NCI-H146 treated with DMSO at 0.1 percent for 48 hours (cell line): ENCODE data around the gene PWWP2A.
A peak's percentile ranks its signal among the peaks of the same experiment; 100 is the strongest.
"Not testable (repeated sequence)": the region's sequence is repeated elsewhere in the genome, so short reads cannot be mapped to it uniquely, and the experiment has no call there.

Source experiments
- DNase-seq: peaks from one replicate; lab custom pipeline; 2025; ENCODE audit not compliant: unreplicated experiment; lab: John Stamatoyannopoulos, UW

The PWWP2A gene, protein sequence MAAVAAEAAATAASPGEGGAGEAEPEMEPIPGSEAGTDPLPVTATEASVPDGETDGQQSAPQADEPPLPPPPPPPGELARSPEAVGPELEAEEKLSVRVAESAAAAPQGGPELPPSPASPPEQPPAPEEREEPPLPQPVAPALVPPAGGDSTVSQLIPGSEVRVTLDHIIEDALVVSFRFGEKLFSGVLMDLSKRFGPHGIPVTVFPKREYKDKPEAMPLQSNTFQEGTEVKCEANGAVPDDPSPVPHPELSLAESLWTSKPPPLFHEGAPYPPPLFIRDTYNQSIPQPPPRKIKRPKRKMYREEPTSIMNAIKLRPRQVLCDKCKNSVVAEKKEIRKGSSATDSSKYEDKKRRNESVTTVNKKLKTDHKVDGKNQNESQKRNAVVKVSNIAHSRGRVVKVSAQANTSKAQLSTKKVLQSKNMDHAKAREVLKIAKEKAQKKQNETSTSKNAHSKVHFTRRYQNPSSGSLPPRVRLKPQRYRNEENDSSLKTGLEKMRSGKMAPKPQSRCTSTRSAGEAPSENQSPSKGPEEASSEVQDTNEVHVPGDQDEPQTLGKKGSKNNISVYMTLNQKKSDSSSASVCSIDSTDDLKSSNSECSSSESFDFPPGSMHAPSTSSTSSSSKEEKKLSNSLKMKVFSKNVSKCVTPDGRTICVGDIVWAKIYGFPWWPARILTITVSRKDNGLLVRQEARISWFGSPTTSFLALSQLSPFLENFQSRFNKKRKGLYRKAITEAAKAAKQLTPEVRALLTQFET

GRCh38 chr5:160119142-160119904 lies at the start of gene PWWP2A:
TSS of gene PWWP2A (minus strand) at chr5:160119450. CDS start at chr5:160119388, 62 bp downstream.
- peak; percentile 96 for DNase-seq

GRCh38 chr5:160167624-160168165 lies 48.4 kb upstream of the PWWP2A start:
- no peak for DNase-seq

- DNase-seq: no peak
These were observed 47.8 kb upstream of the PWWP2A start for GRCh38 chr5:160166973-160167623.

GRCh38 chr5:160166069-160166972 lies 47.1 kb upstream of the PWWP2A start:
- DNase-seq: no peak

DNA sequence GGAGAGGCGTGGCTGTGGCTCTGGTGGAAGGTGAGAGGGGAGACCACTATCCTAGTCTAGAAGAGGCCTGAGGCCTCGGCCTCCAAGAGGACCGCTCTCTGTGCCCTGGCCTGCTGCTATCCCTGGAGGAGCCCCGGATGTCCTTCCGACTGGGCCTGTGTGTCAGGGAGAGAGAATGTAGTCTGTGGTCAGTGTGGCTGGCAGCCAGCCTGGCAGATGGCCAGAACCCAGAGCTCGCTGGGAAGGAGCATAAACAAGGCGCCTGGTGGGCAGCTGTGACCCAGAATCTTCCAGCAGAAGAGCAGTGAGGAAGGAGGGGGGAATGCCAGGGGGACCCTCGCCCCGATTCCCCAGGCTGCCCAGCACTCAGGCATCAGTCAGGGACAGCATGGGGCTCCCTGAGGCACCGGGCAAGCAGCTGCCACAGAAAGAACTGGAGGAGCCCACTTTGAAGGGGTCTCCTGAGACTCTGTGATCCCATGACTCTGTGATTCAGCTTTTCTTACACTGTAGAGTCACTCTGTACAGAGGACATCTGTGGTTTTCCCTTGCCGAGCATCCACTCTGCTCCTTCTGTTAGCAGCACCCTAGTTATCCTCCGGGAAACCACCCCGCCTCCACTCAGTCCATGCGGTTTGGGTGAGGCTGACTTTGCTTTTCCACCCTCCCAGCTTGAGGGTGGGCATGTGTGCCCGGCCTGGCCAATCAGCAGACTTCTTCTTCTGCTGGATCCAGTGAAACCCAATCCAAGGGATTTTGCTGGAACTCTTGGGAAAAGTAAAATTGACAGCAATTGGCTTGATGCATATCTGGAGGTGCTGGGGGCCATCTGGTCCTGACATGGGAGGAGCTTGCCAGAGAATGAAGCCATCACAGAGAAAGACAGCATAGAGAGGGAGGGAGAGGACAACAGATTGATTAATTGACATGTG lies 46.2 kb upstream of the PWWP2A start:
- DNase-seq: peak; percentile 63

DNA sequence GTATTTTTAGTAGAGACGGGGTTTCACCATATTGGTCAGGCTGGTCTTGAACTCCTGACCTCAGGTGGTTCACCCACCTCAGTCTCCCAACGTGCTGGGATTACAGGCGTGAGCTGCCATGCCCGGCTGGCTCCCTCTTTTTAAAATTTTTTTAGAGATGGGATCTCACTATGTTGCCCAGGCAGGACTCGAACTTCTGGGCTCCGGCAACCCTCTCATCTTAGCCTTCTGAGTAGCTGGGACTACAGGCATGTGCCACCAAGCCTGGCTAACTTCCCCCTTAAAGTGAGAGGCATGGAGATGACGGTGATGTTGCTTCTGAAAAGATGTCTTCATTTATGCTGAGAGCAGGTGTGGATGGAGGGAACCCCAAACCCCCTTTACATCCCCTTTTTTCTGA lies 43.7 kb upstream of the PWWP2A start:
- DNase-seq: no peak

GRCh38 chr5:160161626-160162025 lies 42.4 kb upstream of the PWWP2A start:
- DNase-seq: no peak

DNA sequence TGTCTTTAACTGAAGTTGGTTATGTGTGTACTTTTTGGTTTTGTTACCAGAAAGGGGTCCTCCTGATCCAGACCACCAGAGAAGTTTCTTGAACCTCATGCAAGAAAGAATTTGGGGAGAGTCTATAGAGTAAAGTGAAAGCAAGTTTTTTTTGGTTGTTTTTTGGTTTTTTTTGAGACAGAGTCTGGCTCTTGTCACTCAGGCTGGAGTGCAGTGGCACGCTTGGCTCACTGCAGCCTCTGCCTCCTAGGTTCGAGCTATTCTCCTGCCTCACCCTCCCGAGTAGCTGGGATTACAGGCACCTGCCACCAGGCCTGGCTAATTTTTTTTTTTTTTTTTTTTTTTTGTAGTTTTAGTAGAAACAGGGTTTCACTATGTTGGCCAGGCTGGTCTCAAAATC lies 41.6 kb upstream of the PWWP2A start:
- not testable (repeated sequence) for DNase-seq

DNA sequence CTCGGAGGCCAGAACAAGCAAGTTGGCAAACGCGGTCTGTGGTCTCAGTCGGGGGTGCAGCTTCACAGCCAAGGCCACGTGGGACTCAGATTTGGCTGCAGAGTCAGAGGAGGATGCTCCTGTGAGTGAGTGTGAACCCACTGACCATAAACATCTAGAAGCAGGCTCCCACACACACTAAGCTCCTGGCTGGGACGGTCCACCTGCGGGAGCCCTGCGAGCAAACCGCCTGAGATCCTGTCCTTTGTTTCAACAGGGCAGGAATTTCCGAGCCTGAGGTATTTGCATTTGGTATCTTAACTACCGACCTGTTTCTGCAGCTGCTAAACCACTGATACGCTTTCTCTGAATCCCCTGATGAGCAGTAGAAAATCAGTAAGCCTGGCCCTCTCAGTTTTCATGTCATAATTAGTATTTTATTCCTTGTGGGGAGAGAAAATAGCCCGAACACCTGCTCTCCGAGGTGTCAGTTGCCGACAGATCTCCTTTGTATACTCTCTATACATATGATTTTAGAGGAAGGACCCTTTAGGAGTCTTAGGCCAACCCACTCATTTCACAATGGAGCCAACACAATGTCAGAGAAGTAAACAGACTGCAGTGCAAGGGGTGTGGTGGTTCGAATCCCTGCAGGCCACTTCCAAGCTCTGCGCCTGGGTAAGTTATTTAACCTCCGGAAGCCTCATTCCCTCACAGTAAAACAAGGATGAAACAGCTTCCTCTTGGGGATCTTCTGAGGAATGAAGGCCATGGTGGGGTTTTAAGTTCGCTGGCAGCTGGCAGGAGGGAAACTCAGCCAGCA lies 40.9 kb upstream of the PWWP2A start:
- DNase-seq: peak; percentile 92

DNA sequence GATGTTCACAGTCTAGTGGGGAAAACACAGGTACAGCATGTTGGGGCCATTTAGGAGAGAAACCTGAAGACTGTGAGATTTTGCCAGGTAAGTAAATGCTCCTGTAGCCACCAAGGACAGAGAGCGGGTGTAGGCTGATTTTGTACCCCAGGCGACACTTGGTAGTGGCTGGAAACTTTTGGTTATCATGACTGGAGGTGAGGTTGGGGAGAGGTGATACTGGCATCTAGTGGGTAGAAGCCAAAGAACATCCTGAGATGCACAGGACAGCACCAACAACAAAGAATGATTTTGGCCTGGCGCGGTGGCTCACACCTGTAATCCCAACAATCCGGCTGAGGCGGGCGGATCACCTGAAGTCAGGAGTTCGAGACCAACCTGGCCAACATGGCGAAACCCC lies 38.8 kb upstream of the PWWP2A start:
- no peak for DNase-seq

DNA sequence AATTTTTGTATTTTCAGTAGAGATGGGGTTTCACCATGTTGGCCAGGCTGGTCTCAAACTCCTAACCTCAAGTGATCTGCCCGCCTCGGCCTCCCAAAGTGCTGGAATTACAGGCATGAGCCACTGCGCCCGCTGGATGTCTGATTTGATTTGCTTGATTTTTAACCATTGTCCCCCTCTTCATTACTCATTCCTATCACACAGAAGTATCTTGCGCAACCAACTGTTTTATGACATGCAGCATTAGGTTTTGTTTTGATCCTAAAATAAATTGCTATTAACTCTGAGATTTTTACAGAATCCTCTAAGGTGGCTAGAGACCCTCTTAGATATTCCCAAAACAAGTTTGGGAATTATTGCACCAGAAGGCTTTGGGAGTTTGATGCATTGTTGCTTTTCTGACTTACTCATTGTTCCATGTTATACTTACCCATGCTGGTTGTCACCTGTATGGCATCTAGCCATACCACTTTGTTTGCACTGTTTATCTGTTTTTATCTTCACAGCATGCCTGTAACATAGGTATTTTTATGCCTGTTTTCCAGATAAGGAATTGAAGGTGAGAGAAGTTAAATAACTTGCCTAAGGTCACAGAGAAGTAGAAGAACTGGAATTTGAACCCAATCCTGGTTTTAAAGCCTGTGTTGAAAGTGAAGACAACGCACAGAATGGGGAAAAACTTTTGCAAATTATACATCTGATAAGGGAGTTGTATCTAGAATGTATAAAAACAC lies 35.9 kb upstream of the PWWP2A start:
- no peak for DNase-seq

- DNase-seq: no peak
These were observed 33.7 kb upstream of the PWWP2A start for GRCh38 chr5:160152901-160153300.

DNA sequence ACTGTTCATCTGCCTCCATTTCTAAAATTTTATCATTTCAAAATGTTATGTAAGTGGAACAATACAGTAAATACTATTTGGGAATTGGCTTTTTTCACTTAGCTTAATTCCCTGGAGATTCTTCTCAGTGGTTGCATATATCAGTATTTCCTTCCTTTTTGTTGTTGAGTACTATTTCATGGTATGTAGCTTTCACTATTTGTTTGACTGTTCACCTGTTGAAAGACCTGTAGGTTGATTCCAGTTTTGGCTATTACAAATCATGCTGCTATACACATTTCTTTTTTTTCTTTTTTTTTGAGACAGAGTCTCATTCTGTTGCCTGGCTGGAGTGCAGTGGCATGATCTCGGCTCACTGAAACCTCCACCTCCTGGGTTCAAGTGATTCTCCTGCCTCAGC lies 33.0 kb upstream of the PWWP2A start:
- no peak for DNase-seq

DNA sequence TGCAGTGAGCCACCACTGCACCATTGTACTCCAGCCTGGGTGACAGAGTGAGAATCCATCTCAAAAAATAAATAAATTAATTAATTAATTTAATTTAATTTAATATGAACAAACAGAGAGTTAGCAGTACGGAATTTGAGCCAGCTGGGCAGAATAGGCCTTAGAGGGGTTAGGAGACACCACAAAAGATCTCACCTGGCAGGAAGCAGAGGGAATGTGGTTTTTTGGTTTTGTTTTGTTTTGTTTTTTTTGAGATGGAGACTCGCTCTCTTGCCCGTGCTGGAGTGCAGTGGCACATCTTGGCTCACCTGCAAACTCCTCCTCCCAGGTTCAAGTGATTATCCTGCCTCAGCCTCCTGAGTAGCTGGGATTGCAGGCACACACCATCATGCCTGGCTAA lies 31.8 kb upstream of the PWWP2A start:
- DNase-seq: no peak

DNA sequence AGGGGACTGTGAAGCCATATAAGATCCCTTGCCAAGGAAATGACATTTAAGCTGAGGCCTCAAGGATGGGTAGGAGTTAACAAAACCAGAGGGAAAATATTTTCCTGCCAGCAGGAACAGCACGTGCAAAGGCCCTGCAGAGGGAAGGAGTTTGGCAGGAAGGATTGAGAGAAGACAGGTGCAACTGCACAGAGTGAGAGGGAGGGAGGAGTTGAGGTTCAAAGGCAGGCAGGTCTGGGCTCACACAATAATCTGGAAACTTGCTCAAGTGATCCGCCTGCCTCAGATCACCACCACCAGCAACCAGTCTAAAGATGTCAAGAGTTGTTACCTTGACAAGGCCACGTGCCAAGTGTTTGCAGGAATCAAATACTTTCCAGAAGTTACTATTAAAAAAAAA lies 31.1 kb upstream of the PWWP2A start:
- DNase-seq: no peak

DNA sequence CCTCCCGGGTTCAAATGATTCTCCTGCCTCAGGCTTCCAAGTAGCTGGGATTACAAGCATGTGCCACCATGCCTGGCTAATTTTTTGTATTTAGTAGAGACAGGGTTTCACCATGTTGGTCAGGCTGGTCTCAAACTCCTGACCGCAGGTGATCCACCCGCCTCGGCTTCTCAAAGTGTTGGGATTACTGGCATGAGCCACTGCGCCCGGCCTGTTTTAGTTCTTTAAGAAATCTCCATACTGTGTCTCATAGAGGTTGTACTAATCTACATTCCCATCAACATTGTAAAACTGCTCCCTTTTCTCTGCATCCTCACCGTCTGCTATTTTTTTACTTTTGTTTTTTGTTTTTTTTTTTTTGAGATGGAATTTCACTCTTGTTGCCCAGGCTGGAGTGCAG lies 25.2 kb upstream of the PWWP2A start:
- DNase-seq: not testable (repeated sequence)

DNA sequence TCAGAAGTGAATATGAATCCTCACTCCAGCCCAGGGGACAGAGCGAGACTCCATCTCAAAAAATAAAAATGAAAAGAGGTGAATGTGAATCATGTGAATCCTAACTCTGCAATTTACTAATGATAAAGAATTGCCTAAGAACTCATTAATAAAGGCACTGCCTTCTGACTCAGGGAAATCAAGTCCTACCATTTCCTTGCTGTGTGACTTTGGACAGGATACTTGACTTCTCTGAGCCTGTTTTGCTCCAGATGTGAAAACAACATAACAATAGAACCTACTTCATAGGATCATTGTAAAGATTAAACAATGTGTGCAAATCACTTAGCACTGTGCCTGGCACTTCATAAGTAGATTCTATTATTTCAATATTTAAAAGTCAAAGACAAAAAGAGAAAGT lies 15.1 kb upstream of the PWWP2A start:
- DNase-seq: no peak
